GM23338 (cell line): Measurements from ENCODE around the gene TIMM17A. TPM values are rescaled to one million over a fixed set of nuclear protein-coding genes. Genes with fewer than 3 reads are reported as not detected.

ENCODE experiments used
- ATAC-seq: fragments of 200-7000 bp; cut with Tn5 transposase; 3 replicates; pipeline ENCODE4 v1.9.1; 2020
- DNase-seq: peaks from one replicate; pipeline ENCODE4 v3.0.0-alpha.2; 2015; ENCODE audit warnings: low spot score
- H2AFZ ChIP-seq: fragments of 200-600 bp; sonication (generic); 2 replicates; pipeline ENCODE4 v1.8.0; 2016; ENCODE audit warnings: antibody characterized with exemption, mild to moderate bottlenecking, moderate library complexity
- H3F3A ChIP-seq: fragments of 200-600 bp; sonication (generic); replicated peaks from 2 replicates; pipeline ENCODE4 v1.8.0; 2017; ENCODE audit warnings: antibody characterized with exemption, mixed run types, low read depth
- H3K27ac ChIP-seq: fragments of 200-600 bp; sonication (generic); 2 replicates; pipeline ENCODE4 v1.6.1; 2016; ENCODE audit warnings: low read depth
- H3K27me3 ChIP-seq: fragments of 200-600 bp; sonication (generic); 2 replicates; pipeline ENCODE4 v1.8.0; 2016; ENCODE audit warnings: mild to moderate bottlenecking, mixed run types, moderate library complexity; ENCODE audit not compliant: insufficient read depth
- H3K36me3 ChIP-seq: fragments of 200-600 bp; sonication (generic); 2 replicates; pipeline ENCODE4 v1.8.0; 2016; ENCODE audit warnings: mild to moderate bottlenecking; ENCODE audit not compliant: insufficient read depth
- H3K4me1 ChIP-seq: fragments of 200-600 bp; sonication (generic); 2 replicates; pipeline ENCODE4 v1.8.0; 2016; ENCODE audit warnings: mild to moderate bottlenecking, moderate library complexity; ENCODE audit not compliant: insufficient read depth
- H3K4me2 ChIP-seq: fragments of 200-600 bp; sonication (generic); 2 replicates; pipeline ENCODE4 v1.7.1; 2017; ENCODE audit warnings: mixed run types
- H3K4me3 ChIP-seq: fragments of 200-600 bp; sonication (generic); 2 replicates; pipeline ENCODE4 v1.6.1; 2016; ENCODE audit warnings: mixed run types
- H3K79me2 ChIP-seq: fragments of 200-600 bp; sonication (generic); replicated peaks from 2 replicates; pipeline ENCODE4 v1.8.0; 2017; ENCODE audit warnings: mild to moderate bottlenecking; ENCODE audit not compliant: insufficient read depth
- H3K9me2 ChIP-seq: fragments of 200-600 bp; sonication (generic); 2 replicates; pipeline ENCODE4 v1.8.0; 2017; ENCODE audit not compliant: insufficient read depth
- H4K20me1 ChIP-seq: fragments of 200-600 bp; sonication (generic); replicated peaks from 2 replicates; pipeline ENCODE4 v1.8.0; 2017; ENCODE audit warnings: mild to moderate bottlenecking; ENCODE audit not compliant: insufficient read depth
- H3K27ac Mint-ChIP-seq: 2 replicates; pipeline ENCODE4 v1.8.0; 2020; ENCODE audit warnings: inconsistent platforms, mild to moderate bottlenecking, moderate library complexity, mixed read lengths
- H3K27me3 Mint-ChIP-seq: 3 replicates; pipeline ENCODE4 v1.8.0; 2022; ENCODE audit warnings: low read depth, mild to moderate bottlenecking, moderate library complexity, mixed read lengths, inconsistent platforms; ENCODE audit not compliant: insufficient read depth, poor library complexity
- H3K36me3 Mint-ChIP-seq: 3 replicates; pipeline ENCODE4 v1.8.0; 2021; ENCODE audit warnings: low read depth, mild to moderate bottlenecking, inconsistent platforms, moderate library complexity, mixed read lengths
- H3K4me1 Mint-ChIP-seq: 3 replicates; pipeline ENCODE4 v1.8.0; 2020; ENCODE audit warnings: mild to moderate bottlenecking, inconsistent platforms, mixed read lengths
- H3K4me3 Mint-ChIP-seq: 3 replicates; pipeline ENCODE4 v1.8.0; 2021; ENCODE audit warnings: moderate library complexity, mild to moderate bottlenecking, inconsistent platforms, mixed read lengths
- H3K9me3 Mint-ChIP-seq: 3 replicates; pipeline ENCODE4 v1.8.0; 2020; ENCODE audit warnings: moderate library complexity, mild to moderate bottlenecking, inconsistent platforms, mixed read lengths
- CREB1 ChIP-seq: fragments of 250-450 bp; sonication (Bioruptor Pico); IDR thresholded peaks from 2 replicates; pipeline ENCODE4 v1.5.0; 2020; ENCODE audit warnings: low read depth, mild to moderate bottlenecking, moderate library complexity
- CTCF ChIP-seq, 2 experiments: fragments of 200-600 bp in 1 of 2; sonication (generic) in 1 of 2; conservative IDR thresholded peaks; 2 replicates each; pipeline versions ENCODE4 v1.5.1 to v1.6.1; 2016 to 2017; ENCODE audit warnings: antibody characterized with exemption in 2 of 2, low read depth in 2 of 2, mild to moderate bottlenecking in 2 of 2, moderate library complexity in 1 of 2
- ETS1 ChIP-seq: IDR thresholded peaks from 2 replicates; pipeline ENCODE4 v1.6.1; 2016; ENCODE audit warnings: antibody characterized with exemption
- EZH2 ChIP-seq: fragments of 200-600 bp; sonication (generic); IDR thresholded peaks from one replicate; pipeline ENCODE4 v1.8.0; 2017; ENCODE audit warnings: antibody characterized with exemption, mild to moderate bottlenecking, low read depth; ENCODE audit not compliant: unreplicated experiment
- EZH2phosphoT487 ChIP-seq: fragments of 200-600 bp; sonication (generic); IDR thresholded peaks from one replicate; pipeline ENCODE4 v1.8.1; 2018; ENCODE audit warnings: antibody characterized with exemption; ENCODE audit not compliant: unreplicated experiment
- JUNB ChIP-seq: IDR thresholded peaks from one replicate; pipeline ENCODE4 v1.6.1; 2016; ENCODE audit warnings: antibody characterized with exemption; ENCODE audit not compliant: unreplicated experiment
- NANOG ChIP-seq: IDR thresholded peaks from 2 replicates; pipeline ENCODE4 v1.6.1; 2016; ENCODE audit warnings: antibody characterized with exemption, borderline replicate concordance
- POLR2AphosphoS5 ChIP-seq: IDR thresholded peaks from 2 replicates; pipeline ENCODE4 v1.6.1; 2016; ENCODE audit warnings: antibody characterized with exemption, low read depth
- REST ChIP-seq: IDR thresholded peaks from one replicate; pipeline ENCODE4 v1.6.1; 2018; ENCODE audit warnings: antibody characterized with exemption; ENCODE audit not compliant: unreplicated experiment
- STAT1 ChIP-seq: IDR thresholded peaks from one replicate; pipeline ENCODE4 v1.6.1; 2016; ENCODE audit warnings: antibody characterized with exemption; ENCODE audit not compliant: unreplicated experiment
- ZNF114 ChIP-seq: fragments of 250-450 bp; sonication (Bioruptor Pico); IDR thresholded peaks from 2 replicates; pipeline ENCODE4 v1.5.0; 2020; ENCODE audit warnings: mild to moderate bottlenecking, moderate library complexity
- ZNF331 ChIP-seq: fragments of 250-450 bp; sonication (Bioruptor Pico); IDR thresholded peaks from 2 replicates; pipeline ENCODE4 v1.5.0; 2020; ENCODE audit warnings: low read depth, mild to moderate bottlenecking, moderate library complexity
- polyA plus RNA-seq: library from polyadenylated mRNA; unstranded; fragments of >200 nt; fragmentation: Nextera tagmentation; extraction: Ambion mirVana; gene quantifications from 2 replicates; pipeline ENCODE4 v1.2.1, GENCODE V29; 2016
- total RNA-seq: library from RNA; depleted of rRNA; stranded (reverse); fragments of >200 nt; shearing (Covaris generic); gene quantifications from 2 replicates; pipeline ENCODE4 v1.2.3, GENCODE V29; 2014
- TF ChIP-seq, protein P1 (sequence below): fragments of 250-450 bp; sonication (Bioruptor Pico); IDR thresholded peaks from 2 replicates; pipeline ENCODE4 v1.5.0; 2020; ENCODE audit warnings: mild to moderate bottlenecking, moderate library complexity

The TIMM17A gene
- total and polyA plus RNA-seq, 2 experiments from 2014 or later = 38.5 to 60.0 TPM

DNA sequence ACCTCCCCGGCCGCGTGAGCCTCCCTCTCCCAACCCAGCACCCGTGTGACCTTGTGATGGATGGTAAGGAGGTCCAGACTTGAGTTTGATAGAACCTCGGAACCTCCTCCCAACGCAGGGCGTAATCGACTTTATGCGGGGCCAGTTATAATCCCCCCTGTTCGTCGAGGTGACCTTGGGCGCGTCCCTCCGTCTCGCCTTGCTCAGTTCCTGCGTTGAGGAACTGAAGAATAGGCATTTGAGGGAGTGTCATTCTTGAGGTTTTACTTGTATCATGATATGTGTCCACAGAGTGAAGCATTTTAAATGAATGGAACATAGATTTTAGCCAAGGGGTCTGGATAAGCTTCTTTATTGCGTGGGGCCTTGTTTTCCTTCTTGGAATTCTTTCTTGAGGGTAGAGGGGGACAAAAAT lies 433 bp downstream of the TIMM17A start:
- Histone ChIP-seq H3K4me2 (peak overlapping the region; percentile 86), H3K4me1 (peaks cover 8% of the 10 kb centered on the region; the same call in 1 of the 2 replicates), H4K20me1 (peaks cover 27% of the 10 kb centered on the region), H3F3A (no peaks in the 10 kb centered on the region; the same call in 1 of the 2 replicates), H3K27ac (peak overlapping the region; percentile 86), H3K79me2 (peaks cover 45% of the 10 kb centered on the region), H3K36me3 (peaks cover 23% of the 10 kb centered on the region), H3K9me2 (no peaks in the 10 kb centered on the region), H3K27me3 (no peaks in the 10 kb centered on the region), H2AFZ (peak overlapping the region; percentile 93; the same call in 1 of the 2 replicates), H3K4me3 (peak overlapping the region; percentile 97)
- H3K27me3 Mint-ChIP-seq = peaks cover 4% of the 10 kb centered on the region
- DNase-seq = no peak
- ATAC-seq = peak; percentile 65
- H3K4me1 Mint-ChIP-seq = peaks cover 7% of the 10 kb centered on the region; the same call in 2 of the 3 replicates
- peak overlapping the region; percentile 97 for H3K4me3 Mint-ChIP-seq
- H3K9me3 Mint-ChIP-seq = no peaks in the 10 kb centered on the region
- H3K36me3 Mint-ChIP-seq = peaks cover 35% of the 10 kb centered on the region
- H3K27ac Mint-ChIP-seq = peak overlapping the region; percentile 98
- TF ChIP-seq, protein P1, sequence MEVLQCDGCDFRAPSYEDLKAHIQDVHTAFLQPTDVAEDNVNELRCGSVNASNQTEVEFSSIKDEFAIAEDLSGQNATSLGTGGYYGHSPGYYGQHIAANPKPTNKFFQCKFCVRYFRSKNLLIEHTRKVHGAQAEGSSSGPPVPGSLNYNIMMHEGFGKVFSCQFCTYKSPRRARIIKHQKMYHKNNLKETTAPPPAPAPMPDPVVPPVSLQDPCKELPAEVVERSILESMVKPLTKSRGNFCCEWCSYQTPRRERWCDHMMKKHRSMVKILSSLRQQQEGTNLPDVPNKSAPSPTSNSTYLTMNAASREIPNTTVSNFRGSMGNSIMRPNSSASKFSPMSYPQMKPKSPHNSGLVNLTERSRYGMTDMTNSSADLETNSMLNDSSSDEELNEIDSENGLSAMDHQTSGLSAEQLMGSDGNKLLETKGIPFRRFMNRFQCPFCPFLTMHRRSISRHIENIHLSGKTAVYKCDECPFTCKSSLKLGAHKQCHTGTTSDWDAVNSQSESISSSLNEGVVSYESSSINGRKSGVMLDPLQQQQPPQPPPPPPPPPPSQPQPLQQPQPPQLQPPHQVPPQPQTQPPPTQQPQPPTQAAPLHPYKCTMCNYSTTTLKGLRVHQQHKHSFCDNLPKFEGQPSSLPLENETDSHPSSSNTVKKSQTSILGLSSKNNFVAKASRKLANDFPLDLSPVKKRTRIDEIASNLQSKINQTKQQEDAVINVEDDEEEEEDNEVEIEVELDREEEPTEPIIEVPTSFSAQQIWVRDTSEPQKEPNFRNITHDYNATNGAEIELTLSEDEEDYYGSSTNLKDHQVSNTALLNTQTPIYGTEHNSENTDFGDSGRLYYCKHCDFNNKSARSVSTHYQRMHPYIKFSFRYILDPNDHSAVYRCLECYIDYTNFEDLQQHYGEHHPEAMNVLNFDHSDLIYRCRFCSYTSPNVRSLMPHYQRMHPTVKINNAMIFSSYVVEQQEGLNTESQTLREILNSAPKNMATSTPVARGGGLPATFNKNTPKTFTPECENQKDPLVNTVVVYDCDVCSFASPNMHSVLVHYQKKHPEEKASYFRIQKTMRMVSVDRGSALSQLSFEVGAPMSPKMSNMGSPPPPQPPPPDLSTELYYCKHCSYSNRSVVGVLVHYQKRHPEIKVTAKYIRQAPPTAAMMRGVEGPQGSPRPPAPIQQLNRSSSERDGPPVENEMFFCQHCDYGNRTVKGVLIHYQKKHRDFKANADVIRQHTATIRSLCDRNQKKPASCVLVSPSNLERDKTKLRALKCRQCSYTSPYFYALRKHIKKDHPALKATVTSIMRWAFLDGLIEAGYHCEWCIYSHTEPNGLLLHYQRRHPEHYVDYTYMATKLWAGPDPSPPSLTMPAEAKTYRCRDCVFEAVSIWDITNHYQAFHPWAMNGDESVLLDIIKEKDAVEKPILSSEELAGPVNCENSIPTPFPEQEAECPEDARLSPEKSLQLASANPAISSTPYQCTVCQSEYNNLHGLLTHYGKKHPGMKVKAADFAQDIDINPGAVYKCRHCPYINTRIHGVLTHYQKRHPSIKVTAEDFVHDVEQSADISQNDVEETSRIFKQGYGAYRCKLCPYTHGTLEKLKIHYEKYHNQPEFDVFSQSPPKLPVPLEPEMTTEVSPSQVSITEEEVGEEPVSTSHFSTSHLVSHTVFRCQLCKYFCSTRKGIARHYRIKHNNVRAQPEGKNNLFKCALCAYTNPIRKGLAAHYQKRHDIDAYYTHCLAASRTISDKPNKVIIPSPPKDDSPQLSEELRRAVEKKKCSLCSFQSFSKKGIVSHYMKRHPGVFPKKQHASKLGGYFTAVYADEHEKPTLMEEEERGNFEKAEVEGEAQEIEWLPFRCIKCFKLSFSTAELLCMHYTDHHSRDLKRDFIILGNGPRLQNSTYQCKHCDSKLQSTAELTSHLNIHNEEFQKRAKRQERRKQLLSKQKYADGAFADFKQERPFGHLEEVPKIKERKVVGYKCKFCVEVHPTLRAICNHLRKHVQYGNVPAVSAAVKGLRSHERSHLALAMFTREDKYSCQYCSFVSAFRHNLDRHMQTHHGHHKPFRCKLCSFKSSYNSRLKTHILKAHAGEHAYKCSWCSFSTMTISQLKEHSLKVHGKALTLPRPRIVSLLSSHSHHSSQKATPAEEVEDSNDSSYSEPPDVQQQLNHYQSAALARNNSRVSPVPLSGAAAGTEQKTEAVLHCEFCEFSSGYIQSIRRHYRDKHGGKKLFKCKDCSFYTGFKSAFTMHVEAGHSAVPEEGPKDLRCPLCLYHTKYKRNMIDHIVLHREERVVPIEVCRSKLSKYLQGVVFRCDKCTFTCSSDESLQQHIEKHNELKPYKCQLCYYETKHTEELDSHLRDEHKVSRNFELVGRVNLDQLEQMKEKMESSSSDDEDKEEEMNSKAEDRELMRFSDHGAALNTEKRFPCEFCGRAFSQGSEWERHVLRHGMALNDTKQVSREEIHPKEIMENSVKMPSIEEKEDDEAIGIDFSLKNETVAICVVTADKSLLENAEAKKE (CRISPR knock-in tag) = no peak
- TF ChIP-seq EZH2 (no peak), ZNF114 (CRISPR knock-in tag) (no peak), EZH2phosphoT487 (no peak), STAT1 (no peak), POLR2AphosphoS5 (no peak), JUNB (no peak), CTCF (conservative IDR thresholded peaks at IDR 0.05; ENCODE audit: low read depth in 2 of 2) (no peak), ZNF331 (CRISPR knock-in tag) (no peak), NANOG (no peak), CREB1 (CRISPR knock-in tag) (no peak), ETS1 (no peak), REST (no peak)
